AG10803 (cell line): Measurements from ENCODE around the gene AOPEP.

Experiments used
- DNase-seq: peaks from one replicate; pipeline ENCODE4 v3.0.0; 2010; ENCODE audit warnings: low read depth
- H3K4me3 ChIP-seq: 2 replicates; pipeline ENCODE4 v1.5.1; 2011; ENCODE audit warnings: mild to moderate bottlenecking, low read length, control low read depth
- TF ChIP-seq, protein P1 (sequence below): conservative IDR thresholded peaks from 2 replicates; pipeline ENCODE4 v1.5.1; 2011; ENCODE audit warnings: mild to moderate bottlenecking, low read length, control low read depth, inconsistent platforms

The AOPEP gene

GRCh38 chr9:95092262-95093072, 366.0 kb downstream of the AOPEP start:
- DNase-seq: peak; percentile 69
- no peak overlapping the region for H3K4me3 ChIP-seq
- TF ChIP-seq, protein P1, sequence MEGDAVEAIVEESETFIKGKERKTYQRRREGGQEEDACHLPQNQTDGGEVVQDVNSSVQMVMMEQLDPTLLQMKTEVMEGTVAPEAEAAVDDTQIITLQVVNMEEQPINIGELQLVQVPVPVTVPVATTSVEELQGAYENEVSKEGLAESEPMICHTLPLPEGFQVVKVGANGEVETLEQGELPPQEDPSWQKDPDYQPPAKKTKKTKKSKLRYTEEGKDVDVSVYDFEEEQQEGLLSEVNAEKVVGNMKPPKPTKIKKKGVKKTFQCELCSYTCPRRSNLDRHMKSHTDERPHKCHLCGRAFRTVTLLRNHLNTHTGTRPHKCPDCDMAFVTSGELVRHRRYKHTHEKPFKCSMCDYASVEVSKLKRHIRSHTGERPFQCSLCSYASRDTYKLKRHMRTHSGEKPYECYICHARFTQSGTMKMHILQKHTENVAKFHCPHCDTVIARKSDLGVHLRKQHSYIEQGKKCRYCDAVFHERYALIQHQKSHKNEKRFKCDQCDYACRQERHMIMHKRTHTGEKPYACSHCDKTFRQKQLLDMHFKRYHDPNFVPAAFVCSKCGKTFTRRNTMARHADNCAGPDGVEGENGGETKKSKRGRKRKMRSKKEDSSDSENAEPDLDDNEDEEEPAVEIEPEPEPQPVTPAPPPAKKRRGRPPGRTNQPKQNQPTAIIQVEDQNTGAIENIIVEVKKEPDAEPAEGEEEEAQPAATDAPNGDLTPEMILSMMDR: no peak

- TF ChIP-seq, protein P1: no peak
- no peak for DNase-seq
- H3K4me3 ChIP-seq: no peak overlapping the region
These were observed 367.1 kb downstream of the AOPEP start for GRCh38 chr9:95093586-95093985.

GRCh38 chr9:95094002-95094401, 367.5 kb downstream of the AOPEP start:
- no peak for DNase-seq
- H3K4me3 ChIP-seq: no peak overlapping the region
- TF ChIP-seq, protein P1: no peak

DNA sequence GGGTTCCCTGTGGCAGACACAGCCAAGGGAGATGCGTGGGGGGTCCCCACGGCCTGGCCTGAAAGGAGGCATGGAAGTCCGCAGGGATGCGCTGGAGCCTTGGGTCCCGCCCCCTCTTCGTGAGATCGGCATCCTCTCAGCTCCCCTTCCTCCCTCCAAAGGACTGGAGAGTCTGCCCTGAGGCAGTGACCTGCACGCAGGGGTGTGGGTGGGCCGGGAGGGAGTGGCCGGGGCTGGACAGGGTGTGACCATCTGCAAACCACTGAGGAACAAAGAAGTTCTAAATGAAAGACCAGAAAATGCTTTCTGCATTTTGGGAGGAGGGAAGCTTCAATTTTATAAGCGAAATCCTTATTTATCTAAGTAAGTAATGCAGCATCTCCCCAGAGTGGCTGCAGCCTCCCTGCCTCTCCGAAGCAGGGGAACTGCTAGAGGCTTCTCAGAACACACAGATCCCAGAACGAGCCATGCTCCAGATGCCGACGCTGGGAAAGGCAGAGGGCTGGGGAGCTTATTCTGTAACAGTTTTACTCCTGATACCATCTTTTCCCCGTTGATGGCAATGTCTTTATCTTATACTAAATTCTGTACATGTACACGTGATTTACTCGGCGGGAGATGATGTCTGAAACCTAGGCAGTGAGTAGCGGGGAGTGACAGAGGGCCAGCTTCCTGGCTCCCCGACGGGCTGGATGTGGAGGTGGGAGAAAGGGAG, 369.3 kb downstream of the AOPEP start:
- DNase-seq: no peak
- H3K4me3 ChIP-seq: no peak overlapping the region
- TF ChIP-seq, protein P1: no peak

DNA sequence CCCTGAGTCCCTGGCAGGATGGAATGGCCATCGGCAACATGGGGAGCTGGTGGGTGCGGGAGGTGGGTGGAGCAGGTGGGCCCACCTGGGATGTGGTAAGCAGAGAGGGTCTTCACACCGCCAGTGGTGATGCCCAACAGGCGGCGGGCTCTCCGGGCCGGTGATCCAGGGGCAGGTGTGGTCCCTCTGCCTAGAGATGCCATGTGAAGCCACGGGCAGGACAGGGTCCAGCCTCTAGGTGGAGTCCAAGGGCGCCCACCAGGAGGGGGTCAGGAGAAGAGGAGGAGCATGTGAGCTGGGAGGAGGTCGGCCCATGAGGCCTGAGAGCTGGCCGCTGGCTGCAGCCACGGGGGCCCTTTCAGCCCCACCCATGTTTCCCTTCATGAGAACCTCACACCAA, 369.9 kb downstream of the AOPEP start:
- DNase-seq: no peak
- no peak overlapping the region for H3K4me3 ChIP-seq
- TF ChIP-seq, protein P1: no peak

- no peak overlapping the region for H3K4me3 ChIP-seq
- TF ChIP-seq, protein P1: 0 out of 2 replicates have a peak, but pooled peaks have one; percentile 7
- DNase-seq: no peak
These were observed 370.3 kb downstream of the AOPEP start for GRCh38 chr9:95096807-95097206.

- DNase-seq: no peak
- TF ChIP-seq, protein P1: no peak
These were observed 370.8 kb downstream of the AOPEP start for GRCh38 chr9:95097279-95097678.

More at GRCh38 chr9:95097279-95097678, 370.8 kb downstream of the AOPEP start:
- H3K4me3 ChIP-seq: no peak overlapping the region
